Gastrocnemius medialis (tissue), 4 donors: ENCODE measurements around the gene SPATA13.

Experiments
- POLR2A ChIP-seq, 2 donors: fragments of 450-650 bp; IDR thresholded peaks; one replicate each; pipeline ENCODE4 v1.6.1; 2017; ENCODE audit warnings: antibody characterized with exemption in 2 of 2, mild to moderate bottlenecking in 2 of 2, moderate library complexity in 2 of 2
- TF ChIP-seq, protein P1 (sequence below), 5 experiments: fragments of 450-650 bp in 3 of 5; fragments of 200-600 bp in 2 of 5; sonication (generic) in 2 of 5; IDR thresholded peaks in 4 of 5; conservative IDR thresholded peaks in 1 of 5; 1 replicate in 4 of 5; 2 replicates in 1 of 5; pipeline ENCODE4 v1.5.1; 2016 to 2019; ENCODE audit warnings: antibody characterized with exemption in 5 of 5, mild to moderate bottlenecking in 3 of 5, moderate library complexity in 3 of 5

- TF ChIP-seq, protein P1, sequence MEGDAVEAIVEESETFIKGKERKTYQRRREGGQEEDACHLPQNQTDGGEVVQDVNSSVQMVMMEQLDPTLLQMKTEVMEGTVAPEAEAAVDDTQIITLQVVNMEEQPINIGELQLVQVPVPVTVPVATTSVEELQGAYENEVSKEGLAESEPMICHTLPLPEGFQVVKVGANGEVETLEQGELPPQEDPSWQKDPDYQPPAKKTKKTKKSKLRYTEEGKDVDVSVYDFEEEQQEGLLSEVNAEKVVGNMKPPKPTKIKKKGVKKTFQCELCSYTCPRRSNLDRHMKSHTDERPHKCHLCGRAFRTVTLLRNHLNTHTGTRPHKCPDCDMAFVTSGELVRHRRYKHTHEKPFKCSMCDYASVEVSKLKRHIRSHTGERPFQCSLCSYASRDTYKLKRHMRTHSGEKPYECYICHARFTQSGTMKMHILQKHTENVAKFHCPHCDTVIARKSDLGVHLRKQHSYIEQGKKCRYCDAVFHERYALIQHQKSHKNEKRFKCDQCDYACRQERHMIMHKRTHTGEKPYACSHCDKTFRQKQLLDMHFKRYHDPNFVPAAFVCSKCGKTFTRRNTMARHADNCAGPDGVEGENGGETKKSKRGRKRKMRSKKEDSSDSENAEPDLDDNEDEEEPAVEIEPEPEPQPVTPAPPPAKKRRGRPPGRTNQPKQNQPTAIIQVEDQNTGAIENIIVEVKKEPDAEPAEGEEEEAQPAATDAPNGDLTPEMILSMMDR (IDR thresholded peaks at IDR 0.05 in 4 of 5, conservative IDR thresholded peaks at IDR 0.05 in 1 of 5), result no peak
- no peak for TF ChIP-seq POLR2A (IDR thresholded peaks at IDR 0.05)
Measured at GRCh38 chr13:24244802-24245201, 84.3 kb downstream of the SPATA13 start.
